CD4-positive, alpha-beta T cell treated with Interleukin-6 at 100 ng/mL for 8 hours (primary cell): Measurements from ENCODE around the gene PCSK4.

Source experiments
- DNase-seq: peaks from one replicate; pipeline ENCODE4 v3.0.0-alpha.2; 2020; ENCODE audit warnings: mixed read lengths, low spot score

Gene PCSK4

DNA sequence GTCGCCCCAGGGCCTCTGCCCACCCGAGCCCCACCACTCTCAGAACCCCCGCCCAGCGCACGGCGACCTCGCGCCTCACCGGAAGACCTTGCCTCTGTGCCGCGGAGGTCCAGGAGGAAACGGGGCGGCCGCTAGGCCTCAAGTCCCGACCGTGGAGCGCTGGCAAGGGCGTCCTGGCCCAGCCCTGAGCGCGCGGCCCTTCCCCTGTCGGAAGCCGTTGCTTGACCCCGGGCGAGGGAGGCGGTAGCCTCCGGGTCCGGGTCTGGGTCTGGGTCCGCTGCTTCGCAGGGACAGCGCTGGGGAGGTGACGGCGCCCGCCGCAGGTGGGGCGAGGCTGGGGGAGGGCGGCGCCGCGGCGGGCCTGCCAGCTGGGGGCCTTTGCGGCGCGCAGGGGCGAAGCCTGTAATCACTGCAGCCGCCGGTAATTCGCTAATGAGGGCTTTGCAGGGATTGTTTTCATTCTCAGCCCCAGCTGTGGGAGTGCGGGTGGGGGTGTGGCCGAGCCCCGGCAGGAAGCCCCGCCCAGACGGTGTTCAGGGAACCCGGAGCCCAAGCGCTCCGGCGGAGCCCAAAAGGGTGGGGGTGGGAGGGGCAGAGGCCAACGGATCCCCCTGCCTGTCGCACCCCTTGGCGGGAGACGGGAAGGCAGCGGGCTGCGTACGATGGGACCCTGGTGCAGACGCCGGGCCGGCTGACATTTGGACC is 19.7 kb downstream of the PCSK4 start:
- DNase-seq = peak; percentile 75

DNA sequence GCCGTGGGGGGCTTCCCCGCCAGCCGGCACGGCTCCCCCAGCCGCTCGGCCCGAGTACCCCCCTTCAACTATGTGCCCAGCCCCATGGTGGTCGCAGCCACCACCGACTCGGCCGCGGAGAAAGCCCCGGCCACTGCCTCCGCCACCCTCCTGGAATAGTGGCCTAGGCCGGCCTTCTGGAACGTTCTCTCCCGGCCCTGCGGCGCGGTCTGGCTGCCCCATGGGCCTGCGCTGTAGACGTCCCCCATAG is 20.2 kb downstream of the PCSK4 start:
- no peak for DNase-seq

DNA sequence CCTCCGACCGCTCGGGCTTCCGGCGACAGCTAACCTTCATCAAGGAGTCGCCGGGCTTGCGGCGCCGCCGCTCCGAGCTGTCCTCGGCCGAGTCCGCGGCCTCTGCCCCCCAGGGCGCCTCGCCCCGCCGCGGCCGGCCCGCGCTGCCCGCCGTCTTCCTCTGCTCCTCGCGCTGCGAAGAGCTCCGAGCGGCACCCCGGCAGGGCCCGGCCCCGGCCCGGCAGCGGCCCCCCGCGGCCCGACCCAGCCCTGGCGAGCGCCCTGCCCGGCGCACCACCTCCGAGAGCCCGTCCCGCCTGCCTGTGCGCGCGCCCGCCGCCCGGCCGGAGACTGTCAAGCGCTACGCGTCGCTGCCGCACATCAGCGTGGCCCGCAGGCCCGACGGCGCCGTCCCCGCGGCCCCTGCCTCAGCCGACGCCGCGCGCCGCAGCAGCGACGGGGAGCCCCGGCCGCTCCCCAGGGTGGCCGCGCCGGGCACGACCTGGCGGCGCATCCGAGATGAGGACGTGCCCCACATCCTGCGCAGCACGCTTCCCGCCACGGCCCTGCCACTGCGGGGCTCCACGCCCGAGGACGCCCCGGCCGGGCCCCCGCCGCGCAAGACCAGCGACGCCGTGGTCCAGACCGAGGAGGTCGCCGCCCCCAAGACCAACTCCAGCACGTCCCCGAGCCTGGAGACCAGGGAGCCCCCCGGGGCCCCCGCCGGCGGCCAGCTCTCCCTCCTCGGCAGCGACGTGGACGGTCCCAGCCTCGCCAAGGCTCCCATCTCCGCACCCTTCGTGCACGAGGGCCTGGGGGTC is 20.7 kb downstream of the PCSK4 start:
- no peak for DNase-seq

DNA sequence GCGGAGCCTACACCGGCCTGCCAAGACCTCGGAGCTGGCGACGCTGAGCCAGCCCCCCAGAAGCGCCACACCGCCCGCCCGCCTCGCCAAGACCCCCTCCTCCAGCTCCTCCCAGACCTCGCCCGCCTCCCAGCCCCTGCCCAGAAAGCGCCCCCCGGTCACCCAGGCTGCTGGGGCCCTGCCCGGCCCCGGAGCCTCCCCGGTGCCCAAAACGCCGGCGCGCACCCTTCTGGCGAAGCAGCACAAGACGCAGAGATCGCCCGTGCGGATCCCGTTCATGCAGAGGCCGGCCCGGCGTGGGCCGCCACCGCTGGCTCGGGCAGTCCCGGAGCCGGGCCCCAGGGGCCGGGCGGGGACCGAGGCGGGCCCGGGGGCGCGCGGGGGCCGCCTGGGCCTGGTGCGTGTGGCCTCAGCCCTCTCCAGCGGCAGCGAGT is 21.3 kb downstream of the PCSK4 start:
- DNase-seq = no peak

DNA sequence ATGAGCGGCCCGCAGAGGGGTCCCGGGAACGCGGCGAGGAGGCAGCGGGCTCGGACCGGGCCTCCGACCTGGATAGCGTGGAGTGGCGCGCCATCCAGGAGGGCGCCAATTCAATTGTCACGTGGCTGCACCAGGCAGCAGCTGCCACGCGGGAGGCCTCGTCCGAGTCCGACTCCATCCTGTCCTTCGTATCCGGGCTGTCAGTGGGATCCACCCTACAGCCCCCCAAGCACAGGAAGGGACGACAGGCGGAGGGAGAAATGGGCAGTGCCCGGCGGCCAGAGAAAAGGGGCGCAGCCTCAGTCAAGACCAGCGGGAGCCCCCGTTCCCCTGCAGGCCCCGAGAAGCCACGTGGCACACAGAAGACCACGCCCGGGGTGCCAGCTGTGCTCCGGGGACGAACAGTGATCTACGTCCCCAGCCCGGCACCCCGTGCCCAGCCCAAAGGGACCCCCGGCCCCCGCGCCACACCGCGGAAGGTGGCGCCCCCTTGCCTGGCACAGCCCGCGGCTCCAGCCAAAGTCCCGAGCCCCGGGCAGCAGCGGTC is 21.8 kb downstream of the PCSK4 start:
- no peak for DNase-seq

DNA sequence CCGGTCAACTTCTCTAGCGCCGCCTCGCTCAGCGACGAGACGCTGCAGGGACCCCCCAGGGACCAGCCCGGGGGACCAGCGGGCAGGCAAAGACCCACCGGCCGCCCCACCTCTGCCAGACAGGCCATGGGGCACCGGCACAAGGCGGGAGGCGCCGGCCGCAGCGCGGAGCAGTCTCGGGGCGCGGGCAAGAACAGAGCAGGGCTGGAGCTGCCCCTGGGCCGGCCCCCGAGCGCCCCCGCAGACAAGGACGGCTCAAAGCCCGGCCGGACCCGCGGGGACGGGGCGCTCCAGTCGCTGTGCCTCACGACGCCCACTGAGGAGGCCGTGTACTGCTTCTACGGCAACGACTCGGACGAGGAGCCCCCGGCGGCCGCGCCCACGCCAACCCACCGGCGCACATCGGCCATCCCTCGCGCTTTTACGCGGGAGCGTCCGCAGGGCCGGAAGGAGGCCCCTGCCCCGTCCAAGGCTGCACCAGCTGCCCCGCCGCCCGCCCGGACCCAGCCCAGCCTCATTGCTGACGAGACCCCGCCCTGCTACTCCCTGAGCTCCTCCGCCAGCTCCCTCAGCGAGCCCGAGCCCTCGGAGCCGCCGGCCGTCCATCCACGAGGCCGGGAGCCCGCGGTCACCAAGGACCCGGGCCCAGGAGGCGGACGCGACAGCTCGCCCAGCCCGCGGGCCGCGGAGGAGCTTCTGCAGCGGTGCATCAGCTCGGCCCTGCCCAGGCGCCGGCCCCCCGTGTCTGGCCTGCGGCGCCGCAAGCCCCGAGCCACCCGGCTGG is 22.5 kb downstream of the PCSK4 start:
- DNase-seq = no peak

DNA sequence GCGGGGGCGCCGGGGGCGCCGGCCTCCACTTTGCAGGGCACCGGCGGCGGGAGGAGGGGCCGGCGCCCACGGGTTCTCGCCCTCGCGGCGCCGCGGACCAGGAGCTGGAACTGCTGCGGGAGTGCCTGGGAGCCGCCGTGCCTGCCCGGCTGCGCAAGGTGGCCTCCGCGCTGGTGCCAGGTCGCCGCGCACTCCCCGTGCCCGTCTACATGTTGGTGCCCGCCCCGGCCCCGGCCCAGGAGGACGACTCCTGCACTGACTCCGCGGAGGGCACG is 23.0 kb downstream of the PCSK4 start:
- DNase-seq = no peak

DNA sequence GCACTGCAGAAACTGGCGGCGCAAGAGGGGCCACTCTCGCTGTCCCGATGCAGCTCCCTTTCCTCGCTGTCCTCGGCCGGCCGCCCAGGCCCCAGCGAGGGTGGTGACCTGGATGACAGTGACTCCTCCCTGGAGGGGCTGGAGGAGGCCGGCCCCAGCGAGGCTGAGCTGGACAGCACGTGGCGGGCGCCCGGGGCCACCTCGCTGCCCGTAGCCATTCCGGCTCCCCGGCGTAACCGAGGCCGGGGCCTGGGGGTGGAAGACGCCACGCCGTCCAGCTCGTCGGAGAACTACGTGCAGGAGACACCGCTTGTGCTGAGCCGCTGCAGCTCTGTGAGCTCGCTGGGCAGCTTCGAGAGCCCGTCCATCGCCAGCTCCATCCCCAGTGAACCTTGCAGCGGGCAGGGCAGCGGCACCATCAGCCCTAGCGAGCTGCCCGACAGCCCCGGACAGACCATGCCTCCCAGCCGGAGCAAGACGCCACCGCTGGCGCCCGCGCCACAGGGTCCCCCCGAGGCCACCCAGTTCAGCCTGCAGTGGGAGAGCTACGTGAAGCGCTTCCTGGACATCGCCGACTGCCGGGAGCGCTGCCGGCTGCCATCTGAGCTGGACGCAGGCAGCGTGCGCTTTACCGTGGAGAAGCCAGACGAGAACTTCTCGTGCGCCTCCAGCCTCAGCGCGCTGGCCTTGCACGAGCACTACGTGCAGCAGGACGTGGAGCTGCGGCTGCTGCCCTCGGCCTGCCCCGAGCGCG is 23.5 kb downstream of the PCSK4 start:
- no peak for DNase-seq

DNA sequence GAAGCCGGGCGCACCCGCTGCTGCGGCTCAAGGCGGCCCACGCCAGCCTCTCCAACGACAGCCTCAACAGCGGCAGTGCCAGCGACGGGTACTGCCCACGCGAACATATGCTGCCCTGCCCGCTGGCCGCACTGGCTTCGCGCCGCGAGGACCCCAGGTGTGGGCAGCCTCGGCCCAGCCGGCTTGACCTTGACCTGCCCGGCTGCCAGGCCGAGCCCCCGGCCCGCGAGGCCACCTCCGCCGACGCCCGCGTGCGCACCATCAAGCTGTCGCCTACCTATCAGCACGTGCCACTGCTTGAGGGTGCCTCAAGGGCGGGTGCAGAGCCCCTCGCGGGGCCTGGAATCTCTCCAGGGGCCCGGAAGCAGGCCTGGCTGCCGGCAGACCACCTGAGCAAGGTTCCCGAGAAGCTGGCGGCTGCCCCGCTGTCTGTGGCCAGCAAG is 24.1 kb downstream of the PCSK4 start:
- DNase-seq = no peak

DNA sequence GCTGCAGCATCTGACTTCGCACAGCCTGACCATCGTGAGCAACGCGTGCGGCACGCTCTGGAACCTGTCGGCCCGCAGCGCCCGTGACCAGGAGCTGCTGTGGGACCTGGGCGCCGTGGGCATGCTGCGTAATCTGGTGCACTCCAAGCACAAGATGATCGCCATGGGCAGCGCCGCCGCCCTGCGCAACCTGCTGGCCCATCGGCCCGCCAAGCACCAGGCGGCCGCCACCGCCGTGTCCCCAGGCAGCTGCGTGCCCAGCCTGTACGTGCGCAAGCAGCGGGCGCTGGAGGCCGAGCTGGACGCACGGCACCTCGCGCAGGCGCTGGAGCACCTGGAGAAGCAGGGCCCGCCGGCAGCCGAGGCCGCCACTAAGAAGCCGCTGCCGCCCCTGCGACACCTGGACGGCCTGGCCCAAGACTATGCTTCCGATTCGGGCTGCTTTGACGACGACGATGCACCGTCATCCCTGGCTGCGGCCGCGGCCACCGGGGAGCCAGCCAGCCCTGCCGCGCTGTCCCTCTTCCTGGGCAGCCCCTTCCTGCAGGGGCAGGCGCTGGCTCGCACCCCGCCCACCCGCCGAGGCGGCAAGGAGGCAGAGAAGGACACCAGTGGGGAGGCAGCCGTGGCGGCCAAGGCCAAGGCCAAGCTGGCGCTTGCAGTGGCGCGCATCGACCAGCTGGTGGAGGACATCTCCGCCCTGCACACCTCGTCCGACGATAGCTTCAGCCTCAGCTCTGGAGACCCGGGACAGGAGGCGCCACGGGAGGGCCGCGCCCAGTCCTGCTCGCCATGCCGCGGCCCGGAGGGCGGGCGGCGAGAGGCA is 24.7 kb downstream of the PCSK4 start:
- no peak for DNase-seq

DNA sequence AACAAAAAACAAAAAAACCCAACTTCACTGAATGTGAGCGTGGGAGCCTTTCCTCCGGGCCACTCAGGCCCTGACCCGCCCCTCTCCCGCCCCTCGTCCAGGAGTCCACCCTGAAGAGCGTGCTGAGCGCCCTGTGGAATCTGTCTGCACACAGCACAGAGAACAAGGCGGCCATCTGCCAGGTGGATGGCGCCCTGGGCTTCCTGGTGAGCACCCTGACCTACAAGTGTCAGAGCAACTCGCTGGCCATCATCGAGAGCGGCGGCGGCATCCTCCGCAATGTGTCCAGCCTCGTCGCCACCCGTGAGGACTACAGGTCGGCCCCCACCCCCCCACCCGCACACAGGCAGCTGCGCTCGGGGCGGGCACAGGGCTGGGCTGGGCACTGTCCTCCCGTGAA is 28.3 kb downstream of the PCSK4 start:
- DNase-seq = no peak

DNA sequence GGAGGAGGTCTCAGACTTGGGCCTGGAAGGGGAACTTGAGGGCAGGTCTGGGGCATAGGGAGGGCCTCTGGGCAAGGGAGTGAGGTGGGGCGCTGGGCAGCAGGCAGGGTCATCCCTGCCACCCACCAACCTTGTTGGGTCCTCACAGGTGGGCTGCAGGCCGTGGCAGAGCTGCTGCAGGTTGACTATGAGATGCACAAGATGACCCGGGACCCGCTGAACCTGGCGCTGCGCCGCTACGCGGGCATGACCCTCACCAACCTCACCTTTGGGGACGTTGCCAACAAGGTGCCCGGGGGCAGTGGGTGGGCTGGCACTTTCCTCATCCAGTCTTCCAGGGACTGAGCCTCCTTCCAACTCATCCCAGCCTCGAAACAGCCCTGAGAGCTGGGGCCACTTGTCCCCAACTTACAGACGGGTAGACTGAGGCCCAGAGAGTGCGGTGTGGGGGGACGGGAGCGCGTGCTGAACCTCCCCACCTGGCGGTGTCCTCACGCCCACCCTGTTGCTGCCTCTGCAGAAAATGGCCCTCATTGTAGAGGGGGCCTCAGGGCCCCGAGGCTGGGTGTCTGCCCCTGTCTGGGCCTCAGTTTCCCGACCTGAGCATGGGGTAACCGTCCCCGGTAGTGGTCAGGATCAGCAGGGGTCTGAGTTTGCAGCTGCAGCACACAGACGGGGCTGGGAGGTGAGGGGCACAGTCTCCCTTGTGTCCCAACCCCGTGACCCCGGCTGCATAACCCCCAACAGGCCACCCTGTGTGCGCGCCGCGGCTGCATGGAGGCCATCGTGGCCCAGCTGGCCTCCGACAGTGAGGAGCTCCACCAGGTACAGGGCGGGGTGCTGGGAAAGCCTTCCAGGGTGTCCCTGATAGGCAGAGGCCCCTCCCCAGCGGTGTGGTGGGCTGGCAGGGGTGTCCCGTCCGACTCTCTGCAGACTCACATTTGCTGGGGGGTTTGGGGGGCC is 29.8 kb downstream of the PCSK4 start:
- DNase-seq = no peak

DNA sequence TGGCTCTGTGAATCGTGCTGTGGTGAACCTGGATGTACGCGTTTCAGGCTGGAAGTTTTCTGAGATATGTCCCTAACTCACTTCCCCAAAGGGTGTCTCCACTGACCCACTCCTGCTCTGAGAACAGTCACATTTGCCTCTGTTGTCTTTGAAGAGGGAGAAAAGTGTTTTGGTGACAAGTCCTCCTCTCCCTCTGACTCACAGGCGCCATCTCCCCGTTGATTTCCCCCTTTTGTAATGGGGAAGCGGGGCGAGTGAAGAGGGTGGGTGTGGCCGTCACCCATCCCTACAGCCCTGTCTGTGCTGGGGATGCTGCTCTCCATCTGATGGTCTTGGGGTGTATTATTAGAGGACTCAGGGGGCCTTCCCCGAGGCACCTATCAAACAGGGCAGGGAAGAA is 30.7 kb downstream of the PCSK4 start:
- DNase-seq = no peak

DNA sequence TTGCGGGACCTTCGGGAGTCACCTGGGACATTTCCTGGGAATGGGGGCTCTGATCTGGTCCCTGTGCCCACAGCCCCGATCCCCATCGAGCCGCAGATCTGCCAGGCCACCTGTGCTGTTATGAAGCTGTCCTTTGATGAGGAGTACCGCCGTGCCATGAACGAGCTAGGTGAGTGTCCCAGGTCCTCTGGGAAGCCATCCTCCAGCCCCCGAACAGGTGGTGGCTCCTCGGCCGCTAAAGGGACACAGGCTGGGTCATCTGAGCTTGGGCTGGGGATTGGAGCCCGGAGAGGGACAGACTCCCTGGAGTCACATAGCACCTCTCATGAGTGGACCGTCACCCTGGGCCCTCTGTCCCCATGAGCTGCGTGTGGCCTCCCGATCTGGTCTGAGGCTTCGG is 32.3 kb downstream of the PCSK4 start:
- no peak for DNase-seq

DNA sequence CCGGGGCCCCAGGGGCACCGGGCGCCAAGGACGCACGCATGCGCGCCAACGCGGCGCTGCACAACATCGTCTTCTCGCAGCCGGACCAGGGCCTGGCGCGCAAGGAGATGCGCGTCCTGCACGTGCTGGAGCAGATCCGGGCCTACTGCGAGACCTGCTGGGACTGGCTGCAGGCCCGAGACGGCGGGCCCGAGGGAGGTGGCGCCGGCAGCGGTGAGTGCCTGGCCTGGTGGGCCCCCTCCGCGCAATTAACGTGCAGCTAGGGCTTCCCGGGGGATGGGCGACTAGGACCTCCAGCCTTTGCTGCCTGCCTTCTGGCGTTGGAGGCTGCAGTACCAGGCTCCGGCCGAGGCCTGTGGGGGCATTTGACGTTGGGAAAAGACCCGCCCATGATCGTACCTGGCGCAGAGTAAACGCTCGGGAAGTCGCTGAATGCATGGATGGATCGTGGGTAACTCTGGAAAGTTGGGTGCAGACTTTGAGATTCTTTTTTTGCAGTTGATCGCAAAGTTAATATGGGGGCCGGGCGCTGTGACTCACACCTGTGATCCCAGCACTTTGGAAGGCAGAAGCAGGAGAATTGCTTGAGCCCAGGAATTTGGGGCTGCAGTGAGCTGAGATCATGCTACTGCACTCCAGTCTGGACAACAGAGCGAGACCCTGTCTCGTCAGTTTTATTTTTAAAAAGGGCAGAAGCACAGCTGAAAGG is 33.0 kb downstream of the PCSK4 start:
- no peak for DNase-seq

DNA sequence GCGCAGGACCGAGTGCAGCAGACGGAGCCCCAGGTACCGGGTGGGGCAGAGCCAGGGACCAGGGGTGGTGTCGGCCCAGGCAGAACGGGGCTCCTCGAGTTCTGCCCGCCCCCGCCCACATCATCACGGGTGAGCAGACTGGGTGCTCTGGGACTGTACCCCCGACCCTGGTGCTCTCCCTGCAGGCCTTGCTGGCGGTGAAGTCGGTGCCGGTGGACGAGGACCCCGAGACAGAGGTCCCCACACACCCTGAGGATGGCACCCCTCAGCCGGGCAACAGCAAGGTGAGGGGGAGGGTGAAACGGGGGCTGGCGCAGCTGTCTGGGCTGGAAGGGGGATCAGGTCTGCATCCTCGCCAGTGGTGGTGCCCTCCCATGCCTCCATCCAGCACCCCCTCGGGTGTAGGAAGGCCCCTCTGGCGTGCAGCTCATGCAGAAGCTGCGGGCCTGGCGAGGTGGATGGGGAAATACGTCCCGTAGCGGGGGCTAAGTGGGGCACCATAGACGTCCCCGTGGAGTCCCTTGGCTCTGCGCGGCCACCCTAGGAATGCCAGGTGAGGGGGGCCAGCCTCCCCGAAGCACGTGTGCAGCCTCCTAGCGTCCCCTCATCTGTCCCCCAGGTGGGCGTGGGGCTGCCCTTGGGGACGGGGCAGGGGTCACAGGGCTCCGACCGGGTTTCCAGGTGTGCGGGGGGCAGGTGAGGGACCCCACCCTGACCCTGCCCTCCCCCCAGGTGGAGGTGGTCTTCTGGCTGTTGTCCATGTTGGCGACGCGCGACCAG is 33.8 kb downstream of the PCSK4 start:
- no peak for DNase-seq

DNA sequence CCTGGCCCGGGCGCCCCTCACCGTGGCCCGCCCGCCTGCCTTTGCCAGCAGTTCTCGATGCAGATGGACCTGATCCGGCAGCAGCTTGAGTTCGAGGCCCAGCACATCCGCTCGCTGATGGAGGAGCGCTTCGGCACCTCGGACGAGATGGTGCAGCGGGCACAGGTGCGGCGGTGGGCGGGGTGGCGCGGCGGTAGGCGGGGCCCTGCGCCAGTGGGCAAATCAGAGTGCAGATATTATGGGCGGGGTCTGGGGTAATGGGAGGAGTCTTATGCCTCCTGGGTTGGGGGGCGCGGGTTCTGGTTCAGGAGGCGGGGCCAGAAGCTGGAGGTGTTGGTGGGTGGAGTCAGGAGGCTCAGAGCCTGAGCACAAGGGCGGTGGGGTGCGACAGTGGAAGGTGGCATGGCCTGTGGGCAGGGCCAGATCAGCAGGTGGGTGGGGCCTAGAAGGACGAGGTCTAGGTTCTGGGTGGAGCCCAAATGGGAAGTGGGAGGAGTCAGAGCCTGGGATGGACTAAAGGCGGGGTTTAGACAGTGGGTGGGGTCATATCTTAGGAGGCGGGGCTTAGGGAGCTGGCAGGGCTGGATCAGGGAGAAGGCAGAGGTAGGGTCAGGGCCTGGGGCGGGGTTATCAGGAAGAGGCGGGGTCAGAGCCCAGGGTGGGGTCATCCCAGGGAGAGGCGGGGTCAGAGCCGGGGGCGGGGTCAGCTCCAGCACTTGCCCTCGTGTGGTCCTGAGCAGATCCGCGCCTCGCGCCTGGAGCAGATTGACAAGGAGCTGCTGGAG is 34.6 kb downstream of the PCSK4 start:
- DNase-seq = peak; percentile 26

DNA sequence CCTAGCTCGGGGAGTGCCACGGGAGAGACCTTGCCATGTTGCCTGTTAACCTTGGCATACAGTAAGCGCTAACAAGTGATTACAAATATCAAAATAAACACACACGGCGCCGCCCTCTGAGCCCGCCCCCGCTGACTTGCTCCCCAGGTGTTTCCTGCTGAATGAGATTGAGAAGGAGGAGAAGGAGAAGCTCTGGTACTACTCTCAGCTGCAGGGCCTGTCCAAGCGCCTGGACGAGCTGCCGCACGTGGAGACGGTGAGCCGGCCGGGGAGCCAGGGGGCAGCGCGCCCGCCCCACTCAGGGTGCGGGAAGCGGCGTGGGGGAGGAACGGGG is 35.2 kb downstream of the PCSK4 start:
- no peak for DNase-seq
